IMR-90 (cell line): Measurements from ENCODE around the gene C1orf116.

Experiments used
- BHLHE40 ChIP-seq: fragments of 150-350 bp; IDR thresholded peaks from 2 replicates; pipeline ENCODE4 v1.6.1; 2016; ENCODE audit warnings: mild to moderate bottlenecking, low read depth, low read length
- CTCF ChIP-seq: conservative IDR thresholded peaks from 2 replicates; pipeline ENCODE4 v1.5.1; 2012; ENCODE audit warnings: mild to moderate bottlenecking, low read depth, low read length, improper control_type of control experiment
- ELK1 ChIP-seq: fragments of 150-350 bp; IDR thresholded peaks from 2 replicates; pipeline ENCODE4 v1.6.1; 2016; ENCODE audit warnings: low read depth, mild to moderate bottlenecking, low read length, moderate library complexity, borderline replicate concordance
- FOS ChIP-seq: fragments of 150-350 bp; IDR thresholded peaks from 2 replicates; pipeline ENCODE4 v1.6.1; 2016; ENCODE audit warnings: low read depth, low read length
- MAZ ChIP-seq: IDR thresholded peaks from 2 replicates; pipeline ENCODE4 v1.6.1; 2012; ENCODE audit warnings: low read depth, mild to moderate bottlenecking, low read length, improper control_type of control experiment, moderate library complexity, borderline replicate concordance
- POLR2A ChIP-seq: IDR thresholded peaks from 2 replicates; pipeline ENCODE4 v1.6.1; 2012; ENCODE audit warnings: mild to moderate bottlenecking, low read depth, low read length
- RAD21 ChIP-seq: IDR thresholded peaks from 2 replicates; pipeline ENCODE4 v1.6.1; 2012; ENCODE audit warnings: low read length, improper control_type of control experiment
- RCOR1 ChIP-seq: IDR thresholded peaks from 2 replicates; pipeline ENCODE4 v1.6.1; 2012; ENCODE audit warnings: mild to moderate bottlenecking, low read length, improper control_type of control experiment; ENCODE audit not compliant: insufficient replicate concordance
- RFX5 ChIP-seq: IDR thresholded peaks from 2 replicates; pipeline ENCODE4 v1.8.0; 2012; ENCODE audit warnings: low read depth, mild to moderate bottlenecking, low read length, moderate library complexity
- TF ChIP-seq, protein P1 (sequence below): fragments of 150-350 bp; IDR thresholded peaks from 2 replicates; pipeline ENCODE4 v1.6.1; 2017; ENCODE audit warnings: mild to moderate bottlenecking, antibody characterized with exemption, low read length, low read depth

- no peak for TF ChIP-seq CTCF
- no peak for TF ChIP-seq POLR2A
- no peak for TF ChIP-seq RFX5
- TF ChIP-seq FOS: no peak
- TF ChIP-seq RAD21: no peak
- no peak for TF ChIP-seq ELK1
- TF ChIP-seq, protein P1, sequence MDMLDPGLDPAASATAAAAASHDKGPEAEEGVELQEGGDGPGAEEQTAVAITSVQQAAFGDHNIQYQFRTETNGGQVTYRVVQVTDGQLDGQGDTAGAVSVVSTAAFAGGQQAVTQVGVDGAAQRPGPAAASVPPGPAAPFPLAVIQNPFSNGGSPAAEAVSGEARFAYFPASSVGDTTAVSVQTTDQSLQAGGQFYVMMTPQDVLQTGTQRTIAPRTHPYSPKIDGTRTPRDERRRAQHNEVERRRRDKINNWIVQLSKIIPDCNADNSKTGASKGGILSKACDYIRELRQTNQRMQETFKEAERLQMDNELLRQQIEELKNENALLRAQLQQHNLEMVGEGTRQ: no peak
- TF ChIP-seq MAZ: no peak
- no peak for TF ChIP-seq BHLHE40
- no peak for TF ChIP-seq RCOR1
Observed at GRCh38 chr1:206992790-206993189, 39.8 kb downstream of the C1orf116 start.
